DMS79 treated with DMSO at 0.1 percent for 48 hours (cell line): ENCODE measurements around the gene MPC2.
"Not testable (repeated sequence)": the region's sequence is repeated elsewhere in the genome, so short reads cannot be mapped to it uniquely, and the experiment has no call there.

Experiments
- DNase-seq: peaks from one replicate; lab custom pipeline; 2025; lab: John Stamatoyannopoulos, UW

Gene MPC2

GRCh38 chr1:167905182-167905581, 31.7 kb downstream of the MPC2 start:
- DNase-seq: no peak

DNA sequence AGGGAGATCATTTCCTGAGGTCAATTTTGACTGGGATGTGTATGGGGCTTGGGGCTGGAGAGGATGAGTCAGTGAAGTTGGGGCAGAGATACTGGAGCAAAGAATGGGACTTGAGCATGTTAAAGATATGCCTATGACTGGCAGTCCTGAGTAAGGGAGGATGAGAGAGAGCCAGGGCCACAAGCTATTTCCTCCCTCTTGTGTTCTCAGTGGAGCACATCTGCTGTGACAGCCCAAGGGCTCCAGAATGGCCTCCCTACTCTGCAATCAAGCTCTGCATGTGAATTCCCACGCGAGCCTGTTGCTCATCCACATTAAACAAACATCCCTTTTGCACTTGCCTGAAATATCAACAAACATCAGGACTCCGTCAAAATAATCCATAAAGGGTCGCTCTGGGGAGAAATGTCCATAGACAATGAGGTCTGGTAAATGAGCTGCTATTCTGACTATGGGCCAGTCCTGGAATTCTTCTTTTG, 32.2 kb downstream of the MPC2 start:
- peak; percentile 63 for DNase-seq

DNA sequence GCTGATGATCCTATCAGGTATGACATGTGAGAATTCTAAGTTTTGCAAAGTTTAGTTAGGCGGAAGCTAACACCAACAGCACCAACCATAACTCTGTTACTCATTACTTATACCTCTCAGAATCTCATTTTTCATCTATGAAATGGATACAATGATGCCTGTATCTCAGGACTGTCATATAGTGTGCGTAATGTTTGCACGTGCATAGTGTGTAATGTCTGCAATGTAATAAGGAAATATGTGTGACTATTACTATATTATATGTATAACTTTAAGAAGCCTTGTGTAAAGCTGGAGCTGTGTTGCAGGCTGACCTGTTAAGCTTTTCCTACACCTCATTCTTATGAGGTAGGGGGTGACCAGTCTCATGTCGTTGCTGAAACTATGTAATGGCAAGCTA, 36.0 kb downstream of the MPC2 start:
- no peak for DNase-seq

GRCh38 chr1:167899253-167899681, 37.6 kb downstream of the MPC2 start:
- no peak for DNase-seq

DNA sequence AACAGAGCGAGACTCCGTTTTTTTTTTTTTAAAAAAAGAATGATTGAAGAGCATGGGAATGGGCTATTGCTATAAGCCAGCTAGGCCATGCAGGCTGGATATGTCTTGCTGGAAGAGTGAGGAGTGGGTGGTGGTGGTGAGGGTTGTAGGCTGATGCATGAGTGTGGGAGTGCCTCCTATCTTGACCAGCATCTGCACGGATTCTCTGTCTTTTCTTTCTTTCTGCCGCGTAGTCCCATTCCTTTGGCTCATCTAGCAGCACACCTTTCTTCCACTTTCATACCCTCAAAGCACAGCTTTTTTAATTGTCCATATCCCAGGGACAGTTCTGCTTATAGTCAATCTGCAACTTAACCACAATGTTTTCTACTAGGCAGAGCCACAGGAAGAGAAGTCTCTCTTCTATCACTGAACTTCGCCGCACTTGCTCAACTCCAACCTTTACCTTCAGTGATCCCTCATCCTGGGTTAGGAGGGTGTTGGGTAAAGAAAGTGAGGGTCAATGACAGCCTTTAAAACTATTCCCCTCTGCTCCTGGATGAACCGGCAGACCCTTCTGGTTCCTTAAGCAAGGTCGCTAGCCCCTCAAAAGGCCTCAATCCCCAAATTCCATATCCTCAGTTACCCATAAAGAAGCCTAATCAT, 38.2 kb downstream of the MPC2 start:
- no peak for DNase-seq

GRCh38 chr1:167893798-167894197, 43.1 kb downstream of the MPC2 start:
- DNase-seq: no peak

DNA sequence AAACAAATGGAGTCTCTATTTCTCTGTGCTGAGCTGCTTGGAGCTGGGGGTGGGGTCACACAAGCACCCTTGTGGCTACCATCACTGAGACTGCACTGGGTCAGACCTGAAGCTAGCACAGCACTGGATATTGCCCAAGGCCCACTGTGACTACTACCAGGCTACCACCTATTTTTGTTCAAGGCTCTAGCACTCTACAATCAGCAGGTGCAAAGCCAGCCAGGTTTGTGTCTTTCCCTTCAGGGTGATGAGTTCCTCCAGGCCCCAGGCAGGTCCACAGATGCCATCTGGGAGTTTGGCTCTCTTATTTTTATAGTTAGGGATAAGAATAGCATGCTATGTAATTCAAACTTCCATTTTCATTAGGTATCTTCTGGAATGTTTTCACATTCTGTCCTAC, 46.5 kb downstream of the MPC2 start:
- no peak for DNase-seq

- not testable (repeated sequence) for DNase-seq
Measured at GRCh38 chr1:167887187-167887586, 49.7 kb downstream of the MPC2 start.

GRCh38 chr1:167882376-167882775, 54.5 kb downstream of the MPC2 start:
- no peak for DNase-seq

DNA sequence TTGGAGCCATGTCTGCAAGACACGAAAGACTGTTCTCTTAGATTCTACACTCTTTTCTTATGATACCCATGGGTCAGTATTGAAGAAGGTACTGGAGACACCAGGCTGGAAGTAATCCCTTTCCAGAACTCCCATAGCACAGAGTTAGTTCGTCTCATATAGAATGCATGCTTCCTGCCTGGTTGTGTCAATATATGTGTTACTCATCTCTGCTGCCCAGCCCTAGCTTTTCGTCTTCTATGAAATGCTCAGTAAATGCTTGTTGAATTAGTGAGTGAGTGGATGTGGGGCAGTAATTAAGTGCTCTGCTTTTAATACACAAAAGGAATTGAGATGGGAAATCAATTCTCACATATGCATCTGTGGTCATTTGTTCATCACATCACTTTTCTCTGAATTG, 55.1 kb downstream of the MPC2 start:
- no peak for DNase-seq

GRCh38 chr1:167881069-167881468, 55.8 kb downstream of the MPC2 start:
- no peak for DNase-seq

- DNase-seq: no peak
Measured at GRCh38 chr1:167880580-167881021, 56.3 kb downstream of the MPC2 start.

GRCh38 chr1:167879508-167879907, 57.4 kb downstream of the MPC2 start:
- no peak for DNase-seq

DNA sequence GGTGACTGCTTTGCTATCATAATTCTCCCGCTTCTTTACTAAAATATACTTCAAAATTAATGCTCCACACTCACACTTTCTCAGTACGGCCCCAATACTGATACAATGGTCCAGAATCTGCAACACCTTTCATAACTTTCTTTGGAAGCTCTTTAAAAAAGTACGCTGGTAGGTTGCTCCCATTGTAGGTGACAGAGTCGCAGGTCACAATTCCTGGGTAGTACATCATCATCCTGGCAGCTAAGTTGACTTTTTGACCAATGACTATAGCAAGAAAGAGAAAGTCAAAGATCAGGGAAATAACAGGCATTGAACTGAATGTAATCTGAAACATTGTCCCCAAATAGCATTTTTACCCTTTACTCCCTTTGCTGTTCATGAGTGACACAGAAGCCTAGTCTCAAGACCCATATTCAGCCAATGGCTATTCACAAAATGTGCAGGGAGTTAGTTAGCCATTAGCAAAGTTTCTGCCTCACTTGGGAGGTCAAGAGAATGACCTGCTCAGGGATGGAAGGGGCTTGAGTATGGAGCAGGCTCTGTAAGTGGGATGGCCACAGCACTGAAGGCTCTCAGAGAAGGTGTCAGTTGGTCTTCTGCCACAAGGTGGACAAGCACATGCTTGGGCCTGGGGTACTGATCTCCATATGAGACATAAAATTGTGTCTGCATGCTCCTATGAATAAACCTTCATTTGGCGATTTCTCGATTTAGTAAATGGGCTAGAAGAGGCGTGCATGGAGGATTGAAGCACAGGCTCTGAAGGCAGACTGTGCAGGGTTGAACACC, 58.3 kb downstream of the MPC2 start:
- no peak for DNase-seq

DNA sequence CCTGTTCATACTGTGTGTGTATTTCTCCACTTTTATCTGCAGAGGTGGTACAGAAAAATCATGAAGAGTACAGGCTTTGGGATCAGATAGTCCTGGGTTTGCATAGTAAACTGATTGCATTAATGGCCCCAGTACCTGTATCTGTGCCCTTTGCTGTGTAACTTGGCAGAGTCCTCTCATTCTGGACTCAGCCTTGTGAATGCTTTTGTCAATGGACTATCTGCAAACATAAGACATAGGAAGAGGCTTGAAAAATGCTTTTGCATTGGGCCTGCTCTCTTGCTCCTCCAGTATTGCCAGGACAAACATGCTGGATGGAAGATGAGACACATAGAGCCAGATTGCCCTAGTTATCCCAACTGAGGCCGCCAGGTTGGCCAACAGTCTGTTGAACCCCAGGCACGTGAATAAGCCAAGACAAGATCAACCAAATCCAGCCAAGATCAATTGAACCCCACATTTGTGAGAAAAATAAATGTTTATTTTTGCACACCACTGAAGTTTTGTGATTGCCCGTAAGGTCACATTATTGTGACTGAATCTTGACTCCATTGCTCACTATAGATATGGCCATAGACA, 60.2 kb downstream of the MPC2 start:
- DNase-seq: no peak

- no peak for DNase-seq
Measured at GRCh38 chr1:167871331-167871730, 65.5 kb downstream of the MPC2 start.

GRCh38 chr1:167869157-167870001, 67.5 kb downstream of the MPC2 start:
- not testable (repeated sequence) for DNase-seq

GRCh38 chr1:167866739-167867414, 70.0 kb downstream of the MPC2 start:
- DNase-seq: not testable (repeated sequence)
